ENCODE data around the gene TSPAN9.

DNA sequence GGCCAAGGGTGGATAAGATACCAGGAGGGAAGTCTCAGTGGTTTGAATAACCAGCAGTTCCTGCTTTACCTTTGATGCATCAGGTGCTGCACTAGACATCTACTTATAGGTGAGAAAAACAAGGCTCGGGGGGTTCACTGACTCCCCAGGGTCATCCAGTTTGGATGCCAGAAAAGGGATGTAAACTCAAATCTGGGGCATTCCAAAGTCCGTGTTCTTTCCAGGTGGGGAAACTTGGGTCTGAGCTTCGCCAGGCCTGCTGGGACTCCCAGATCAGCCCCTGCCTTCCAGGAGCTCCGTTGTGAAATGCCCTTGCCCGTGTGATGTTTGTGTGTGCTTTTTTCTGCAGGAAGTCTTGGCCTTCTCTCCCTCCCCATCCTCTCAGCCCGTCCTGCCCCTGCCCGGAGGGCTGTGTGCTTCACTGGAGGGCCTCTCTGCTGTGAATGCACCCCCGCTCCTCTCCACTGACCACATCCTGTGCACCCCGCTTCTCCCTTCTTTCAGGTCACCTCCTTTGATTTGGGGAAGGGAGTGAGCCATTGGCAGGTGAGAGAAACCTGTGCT, 42.1 kb downstream of the TSPAN9 start:
- no peak for TF ChIP-seq POLR2AphosphoS5 (IDR thresholded peaks at IDR 0.05; ENCODE audit: borderline replicate concordance, low read depth, low read length)
- TF ChIP-seq FOXP2 (optimal IDR thresholded peaks at IDR 0.05; ENCODE audit: control extremely low read depth, extremely low read length, insufficient read depth): no peak

Measured in SK-N-MC (cell line).